DMS 273 treated with DMSO at 0.1 percent for 48 hours (cell line): ENCODE results near the gene MGAT3.
A peak's percentile ranks its signal among the peaks of the same experiment; 100 is the strongest.
"Not testable (repeated sequence)": the region's sequence is repeated elsewhere in the genome, so short reads cannot be mapped to it uniquely, and the experiment has no call there.

Source experiments
- DNase-seq: peaks from one replicate; lab custom pipeline; 2025; lab: John Stamatoyannopoulos, UW

MGAT3 gene

GRCh38 chr22:39514373-39514973, 57.7 kb downstream of the MGAT3 start:
- DNase-seq = no peak

GRCh38 chr22:39515266-39516050, 58.6 kb downstream of the MGAT3 start:
- no peak for DNase-seq

GRCh38 chr22:39517470-39517869, 60.7 kb downstream of the MGAT3 start:
- DNase-seq = no peak

- DNase-seq = no peak
Measured at GRCh38 chr22:39518144-39518786, 61.5 kb downstream of the MGAT3 start.

GRCh38 chr22:39518996-39519680, 62.3 kb downstream of the MGAT3 start:
- DNase-seq = peak; percentile 25

GRCh38 chr22:39519681-39520225, 62.9 kb downstream of the MGAT3 start:
- DNase-seq = peak; percentile 96

- no peak for DNase-seq
Measured at GRCh38 chr22:39520226-39521105, 63.7 kb downstream of the MGAT3 start, which contains the start of gene ATF4. Gene ATF4 (plus strand): TSS chr22:39520562. CDS start chr22:39521446, 884 bp downstream.

- not testable (repeated sequence) for DNase-seq
Measured at GRCh38 chr22:39521106-39521885, 64.5 kb downstream of the MGAT3 start.

GRCh38 chr22:39522091-39522490, 65.3 kb downstream of the MGAT3 start:
- DNase-seq = not testable (repeated sequence)

- DNase-seq = peak; percentile 49
Measured at GRCh38 chr22:39522567-39523300, 65.9 kb downstream of the MGAT3 start.

GRCh38 chr22:39524089-39524752, 67.4 kb downstream of the MGAT3 start:
- DNase-seq = no peak

GRCh38 chr22:39524753-39525657, 68.2 kb downstream of the MGAT3 start:
- no peak for DNase-seq

- DNase-seq = no peak
Measured at GRCh38 chr22:39525658-39525975, 68.8 kb downstream of the MGAT3 start.

GRCh38 chr22:39526736-39527171, 69.9 kb downstream of the MGAT3 start:
- no peak for DNase-seq

GRCh38 chr22:39527481-39527961, 70.7 kb downstream of the MGAT3 start:
- DNase-seq = no peak

- DNase-seq = no peak
Measured at GRCh38 chr22:39528080-39528661, 71.4 kb downstream of the MGAT3 start.

- peak; percentile 58 for DNase-seq
Measured at GRCh38 chr22:39528681-39529486, 72.1 kb downstream of the MGAT3 start.
